ENCODE results near the gene SSTR1.
A peak's percentile ranks its signal among the peaks of the same experiment; 100 is the strongest.
"Not testable (repeated sequence)": the region's sequence is repeated elsewhere in the genome, so short reads cannot be mapped to it uniquely, and the experiment has no call there.

Gene SSTR1, protein sequence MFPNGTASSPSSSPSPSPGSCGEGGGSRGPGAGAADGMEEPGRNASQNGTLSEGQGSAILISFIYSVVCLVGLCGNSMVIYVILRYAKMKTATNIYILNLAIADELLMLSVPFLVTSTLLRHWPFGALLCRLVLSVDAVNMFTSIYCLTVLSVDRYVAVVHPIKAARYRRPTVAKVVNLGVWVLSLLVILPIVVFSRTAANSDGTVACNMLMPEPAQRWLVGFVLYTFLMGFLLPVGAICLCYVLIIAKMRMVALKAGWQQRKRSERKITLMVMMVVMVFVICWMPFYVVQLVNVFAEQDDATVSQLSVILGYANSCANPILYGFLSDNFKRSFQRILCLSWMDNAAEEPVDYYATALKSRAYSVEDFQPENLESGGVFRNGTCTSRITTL

DNA sequence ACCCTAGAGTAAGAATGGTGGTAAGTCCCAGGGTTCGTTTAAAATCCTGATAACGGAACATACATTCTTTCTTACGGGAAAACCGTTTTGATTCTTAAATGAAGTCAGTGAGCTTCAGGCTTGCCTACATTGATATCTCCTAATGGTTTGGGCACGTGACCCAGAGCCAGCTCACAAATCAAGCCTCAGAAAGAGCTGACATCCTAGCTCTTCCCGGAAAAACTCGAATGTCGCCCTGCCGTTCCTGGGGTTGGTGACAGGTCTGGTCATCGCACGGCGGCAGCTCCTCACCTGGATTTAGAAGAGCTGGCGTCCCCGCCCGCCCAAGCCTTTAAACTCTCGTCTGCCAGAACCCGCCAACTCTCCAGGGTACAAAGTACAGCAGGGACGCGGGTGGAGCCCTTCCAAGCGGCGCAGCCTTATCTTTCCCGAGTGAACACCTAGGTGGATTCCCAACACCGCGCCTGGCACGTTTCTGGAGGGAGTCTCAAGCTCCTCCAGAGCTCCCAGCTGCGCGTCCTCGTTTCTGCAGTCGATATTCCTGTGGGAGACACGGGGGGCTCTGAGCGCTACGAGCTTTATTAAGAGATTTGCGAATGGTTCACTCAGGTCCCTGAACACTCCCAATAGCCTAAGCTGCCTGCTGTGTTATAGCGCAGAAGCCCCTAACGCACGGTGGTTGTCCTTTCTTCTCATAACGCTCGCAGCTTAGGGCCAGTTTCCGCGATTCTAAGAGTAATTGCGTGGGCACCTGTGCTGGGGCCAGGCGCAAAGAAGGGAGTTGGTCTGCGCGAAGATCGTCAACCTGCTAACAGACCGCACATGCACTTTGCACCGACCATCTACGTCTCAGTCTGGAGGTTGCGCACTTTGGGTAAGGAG, at the start of gene SSTR1:
Gene SSTR1, plus strand, starts transcription at position 169 of the 882 bp plus-strand sequence. CDS start 1,486 bp downstream, outside the sequence.
- peak; percentile 23 for DNase-seq

DNA sequence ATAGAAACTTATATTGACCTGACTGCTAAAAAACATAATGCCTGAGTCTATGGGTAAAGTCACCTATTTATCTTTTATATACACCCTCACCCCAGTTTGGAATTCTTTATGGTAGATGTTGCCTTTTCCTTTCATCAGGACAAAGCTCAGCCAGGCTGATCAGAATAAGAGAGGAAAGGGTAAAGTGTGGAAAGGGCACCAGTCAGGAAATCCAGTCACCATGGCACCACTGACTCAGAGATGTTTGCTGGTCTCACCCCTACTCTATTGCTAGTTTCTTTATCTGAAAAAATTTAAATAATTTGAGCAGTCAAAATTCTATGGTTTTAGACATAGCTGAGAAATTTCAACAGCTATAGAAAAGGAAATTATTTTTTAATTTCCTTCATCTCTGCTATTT, 49.2 kb upstream of the SSTR1 start:
- DNase-seq = no peak

DNA sequence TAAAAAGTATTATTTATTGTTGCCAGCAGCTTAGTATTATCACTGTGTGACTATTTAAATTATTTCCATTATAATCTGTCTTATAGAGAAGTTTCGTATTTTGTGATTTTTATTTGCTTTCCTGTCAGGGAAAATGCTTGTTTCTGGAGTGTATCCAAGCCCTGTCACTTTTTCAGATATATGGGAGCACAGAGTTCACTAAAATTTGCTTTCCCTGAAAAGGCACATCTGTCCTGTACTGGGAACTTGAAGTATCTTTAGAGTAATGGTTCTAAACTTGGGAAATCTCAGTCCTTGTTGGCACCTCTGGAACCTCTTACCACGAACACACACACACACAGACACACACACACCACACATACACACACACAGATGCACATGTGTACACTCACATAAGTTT, 39.3 kb upstream of the SSTR1 start:
- DNase-seq = no peak

DNA sequence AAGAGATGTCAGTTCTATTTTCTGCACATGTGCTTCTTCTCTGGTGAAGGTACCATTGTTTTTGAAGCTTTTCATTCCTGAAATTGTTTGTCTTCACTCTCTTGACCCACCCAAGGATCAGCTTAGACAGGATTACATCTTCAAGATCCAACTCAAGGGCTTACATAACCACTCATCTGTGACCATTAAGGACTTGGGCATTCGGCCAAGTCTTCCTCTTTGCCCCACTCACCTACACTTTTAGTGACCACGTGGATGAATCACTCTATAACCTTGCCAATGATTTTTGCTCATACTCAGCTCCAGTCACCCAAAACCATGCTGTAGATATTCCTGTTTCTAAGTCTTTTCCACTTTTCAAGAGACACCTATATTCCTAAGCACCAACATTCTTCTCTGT, 36.5 kb upstream of the SSTR1 start:
- no peak for DNase-seq

DNA sequence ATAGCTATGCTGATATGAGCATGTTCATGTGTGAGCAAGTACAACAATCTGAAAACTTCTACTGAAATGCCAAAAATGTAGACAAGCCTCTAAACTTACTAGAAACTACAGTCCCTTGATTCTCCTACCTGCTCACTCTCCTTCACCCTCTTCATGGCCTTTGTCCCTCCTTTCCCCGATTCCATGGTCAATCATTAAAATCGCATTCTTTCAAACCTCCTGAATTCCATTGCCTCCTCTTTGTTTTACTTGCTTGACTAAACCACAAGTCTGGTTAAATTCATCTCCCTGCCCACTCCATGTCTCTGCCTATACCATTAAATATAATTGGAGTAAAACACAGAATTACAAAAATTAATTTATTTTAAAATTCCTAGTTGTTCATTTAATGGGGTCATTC, 33.0 kb upstream of the SSTR1 start:
- DNase-seq = no peak

DNA sequence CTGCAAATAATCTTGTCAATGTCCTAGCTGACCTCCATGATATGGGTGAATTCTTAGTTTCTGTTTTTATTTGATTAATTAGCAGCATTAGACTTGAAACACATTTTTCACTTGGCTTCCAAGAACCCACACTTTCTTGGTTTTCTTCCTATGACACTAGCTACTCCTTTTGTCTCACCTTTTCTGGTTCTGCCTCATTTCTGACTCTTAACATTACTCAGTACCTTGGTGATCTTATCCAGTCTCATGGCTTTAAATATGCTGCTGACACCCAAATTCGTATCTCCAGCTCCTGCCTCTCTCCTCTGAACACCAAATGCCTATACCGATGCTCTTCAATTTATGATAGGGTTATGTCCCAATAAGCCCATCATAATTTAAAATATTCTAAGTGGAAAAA, 32.0 kb upstream of the SSTR1 start:
- no peak for DNase-seq

DNA sequence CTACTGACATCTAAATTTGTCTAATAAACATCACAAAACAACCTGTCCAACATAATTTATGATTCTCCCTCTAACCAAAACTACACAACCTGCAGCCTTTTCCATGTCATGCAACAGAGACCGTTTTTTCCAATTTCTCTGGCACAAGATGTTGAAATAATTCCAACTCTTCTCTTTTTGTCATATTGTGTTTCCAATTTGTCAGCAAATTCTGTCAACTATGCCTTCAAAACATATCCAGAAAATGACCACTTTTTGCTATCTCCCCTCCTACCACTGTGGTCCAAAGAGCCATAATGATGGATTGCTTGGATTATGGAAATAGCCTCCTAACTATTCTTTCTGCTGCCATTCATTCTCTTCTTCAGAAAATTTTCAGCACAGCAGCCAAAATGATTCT, 31.3 kb upstream of the SSTR1 start:
- DNase-seq = no peak

DNA sequence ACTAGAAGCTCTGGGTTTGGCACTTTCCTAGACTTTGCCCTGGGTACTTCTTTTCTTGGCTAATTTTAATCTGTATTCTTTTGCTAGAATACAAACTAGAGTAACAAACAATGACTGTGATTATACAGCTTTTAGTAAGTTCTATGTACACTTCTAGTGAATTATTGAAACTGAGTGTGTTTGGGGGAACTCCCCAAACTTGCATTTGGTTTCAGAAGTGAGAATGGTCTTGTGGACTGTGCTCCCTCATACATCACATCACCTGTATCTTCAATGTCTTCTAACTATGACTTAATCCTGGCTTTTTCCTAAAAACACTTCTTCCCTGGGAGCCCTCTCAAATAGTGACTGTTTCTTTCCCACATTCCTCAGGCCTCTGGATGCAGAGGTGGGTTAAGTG, 23.6 kb upstream of the SSTR1 start:
- DNase-seq = no peak

DNA sequence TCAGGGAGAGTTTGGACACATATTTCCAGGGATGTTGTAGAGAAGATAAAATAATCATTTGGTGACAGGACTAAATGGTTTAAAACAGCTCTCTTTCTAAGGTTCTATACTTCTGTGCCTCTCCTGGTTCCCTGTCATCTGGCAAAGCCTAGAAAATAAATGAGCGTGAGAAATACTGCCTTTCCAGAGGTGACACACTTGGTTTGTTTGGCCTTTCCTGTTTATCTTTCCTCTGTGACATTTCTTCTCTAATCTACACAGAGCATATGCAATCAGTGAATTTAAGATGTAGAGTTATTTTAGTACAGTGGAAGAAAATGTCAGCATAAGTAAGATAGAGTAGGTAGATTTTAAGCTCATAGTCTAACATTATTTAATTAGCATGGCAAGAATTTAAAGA, 22.0 kb upstream of the SSTR1 start:
- no peak for DNase-seq

DNA sequence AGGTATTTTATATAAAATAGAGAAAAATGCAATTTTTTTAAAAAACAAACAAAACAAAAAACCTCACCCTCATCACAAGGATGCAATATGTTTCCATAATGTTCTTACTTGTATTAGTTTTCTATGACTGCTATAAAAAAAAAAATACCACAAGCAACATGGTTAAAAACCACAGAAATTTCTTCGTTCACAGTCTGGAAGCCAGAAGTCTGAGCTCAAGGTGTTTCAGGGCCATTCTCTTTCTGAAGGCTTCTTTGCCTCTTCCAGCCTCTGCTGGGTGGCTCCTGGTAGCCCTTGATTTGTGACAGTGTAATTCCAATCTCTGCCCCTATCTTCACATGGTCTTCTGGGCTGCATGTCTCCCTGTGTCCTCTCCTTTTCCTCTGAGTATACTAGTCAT, 21.5 kb upstream of the SSTR1 start:
- DNase-seq = no peak

DNA sequence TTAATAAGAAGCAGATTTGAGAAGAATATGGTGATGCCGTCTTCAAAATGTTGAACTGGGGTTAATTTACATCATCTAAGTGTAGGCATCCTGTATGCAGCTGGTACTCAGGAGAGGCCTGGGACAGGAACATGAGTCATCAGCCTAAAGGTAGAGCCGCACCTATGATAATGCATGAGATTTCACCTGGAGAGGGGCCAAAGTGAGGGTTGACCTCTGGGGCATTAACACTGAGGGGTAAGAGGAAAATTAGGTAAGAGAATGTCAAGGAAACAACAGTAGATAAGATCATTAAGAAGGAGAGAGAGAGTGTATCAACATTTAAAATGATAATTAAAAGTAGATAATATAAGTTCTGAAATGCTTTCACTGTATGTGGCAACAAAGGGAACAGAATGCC, 20.2 kb upstream of the SSTR1 start:
- no peak for DNase-seq

DNA sequence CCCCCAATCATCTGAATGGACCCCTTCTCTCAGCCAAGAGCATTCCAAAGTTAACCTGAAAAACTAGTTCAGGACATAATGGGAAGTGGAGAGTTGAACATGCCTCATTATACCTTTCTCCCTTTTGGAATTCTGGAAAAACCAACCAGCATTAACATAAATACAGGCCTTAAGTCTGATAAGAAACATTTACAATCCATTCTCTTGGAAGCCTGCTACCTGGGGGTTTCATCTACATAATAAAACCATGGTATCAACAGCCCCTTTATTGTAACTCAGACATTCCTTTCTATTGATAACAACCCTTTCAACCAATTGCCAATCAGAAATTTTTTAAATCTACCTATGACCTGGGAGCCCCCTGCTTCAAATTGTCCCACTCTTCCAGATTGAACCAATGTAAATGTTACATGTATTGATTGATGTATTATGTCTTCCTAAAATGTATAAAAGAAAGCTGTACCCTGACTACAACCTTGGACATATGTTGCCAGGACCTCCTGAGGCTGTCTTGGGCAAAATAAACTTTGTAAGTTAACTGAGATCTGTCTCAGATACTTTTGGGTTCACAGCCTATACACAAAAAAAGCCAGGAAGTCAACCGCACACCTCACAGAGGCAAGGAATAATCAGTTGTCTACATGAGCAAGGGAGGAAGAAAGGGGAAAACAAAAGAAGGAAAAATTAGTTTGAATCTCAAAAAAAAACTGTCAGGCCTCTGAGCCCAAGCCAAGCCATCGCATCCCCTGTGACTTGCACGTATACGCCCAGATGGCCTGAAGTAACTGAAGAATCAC, 17.6 kb upstream of the SSTR1 start:
- no peak for DNase-seq

DNA sequence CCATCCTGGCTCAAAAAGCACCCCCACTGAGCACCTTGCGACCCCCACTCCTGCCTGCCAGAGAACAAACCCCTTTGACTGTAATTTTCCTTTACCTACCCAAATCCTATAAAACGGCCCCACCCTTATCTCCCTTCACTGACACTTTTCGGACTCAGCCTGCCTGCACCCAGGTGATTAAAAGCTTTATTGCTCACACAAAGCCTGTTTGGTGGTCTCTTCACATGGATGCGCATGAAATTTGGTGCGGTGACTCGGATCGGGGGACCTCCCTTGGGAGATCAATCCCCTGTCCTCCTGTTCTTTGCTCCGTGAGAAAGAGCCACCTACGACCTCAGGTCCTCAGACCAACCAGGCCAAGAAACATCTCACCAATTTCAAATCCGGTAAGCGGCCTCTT, 16.9 kb upstream of the SSTR1 start:
- DNase-seq = not testable (repeated sequence)

DNA sequence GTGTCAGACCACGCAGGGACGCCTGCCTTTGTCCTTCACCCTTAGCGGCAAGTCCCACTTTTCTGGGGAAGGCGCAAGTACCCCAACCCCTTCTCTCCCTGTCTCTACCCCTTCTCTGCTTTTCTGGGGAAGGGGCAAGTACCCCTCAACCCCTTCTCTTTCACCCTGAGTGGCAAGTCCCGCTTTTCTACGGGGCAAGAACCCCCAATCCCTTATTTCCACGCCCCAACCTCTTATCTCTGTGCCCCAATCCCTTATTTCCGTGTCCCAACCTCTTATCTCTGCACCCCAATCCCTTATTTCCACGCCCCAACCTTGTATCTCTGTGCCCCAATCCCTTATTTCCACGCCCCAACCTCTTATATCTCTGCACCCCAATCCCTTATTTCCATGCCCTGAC, 16.2 kb upstream of the SSTR1 start:
- DNase-seq = not testable (repeated sequence)

DNA sequence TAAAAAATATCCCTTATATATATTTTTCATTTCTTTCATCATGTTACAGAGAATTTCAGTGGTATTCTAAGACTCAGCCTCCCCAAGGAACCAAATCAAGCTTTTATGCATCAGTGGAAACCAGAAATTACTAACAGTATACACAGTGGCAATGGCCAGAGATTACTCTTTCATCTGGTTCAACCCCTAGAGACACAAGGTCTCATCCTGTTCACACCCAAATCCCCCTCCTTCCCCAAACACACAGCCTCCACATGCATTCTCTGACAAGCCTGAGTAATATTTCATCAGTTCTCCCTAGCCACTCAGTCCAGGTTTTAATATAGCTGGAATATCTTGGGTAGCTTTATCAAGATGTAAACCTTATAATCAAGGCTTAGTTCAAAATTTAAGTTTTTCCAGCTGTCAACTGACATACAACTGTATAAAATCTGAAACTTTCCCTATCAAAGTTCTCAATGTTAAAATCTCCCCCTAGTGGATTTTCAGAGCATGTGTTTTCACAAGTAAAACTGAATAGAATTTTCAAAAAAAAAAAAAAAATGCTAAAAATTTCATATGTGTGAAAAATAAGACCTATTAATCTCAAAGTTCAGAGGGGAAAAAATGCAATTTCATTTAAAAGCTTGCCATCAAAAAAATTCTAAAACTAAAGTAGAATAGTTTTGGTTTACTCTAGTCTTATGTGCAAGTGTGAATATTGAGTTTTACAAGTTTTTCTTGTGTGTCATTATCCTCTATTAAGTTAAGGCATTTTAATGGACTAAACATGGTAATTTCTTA, 10.5 kb upstream of the SSTR1 start:
- DNase-seq = peak; percentile 9

DNA sequence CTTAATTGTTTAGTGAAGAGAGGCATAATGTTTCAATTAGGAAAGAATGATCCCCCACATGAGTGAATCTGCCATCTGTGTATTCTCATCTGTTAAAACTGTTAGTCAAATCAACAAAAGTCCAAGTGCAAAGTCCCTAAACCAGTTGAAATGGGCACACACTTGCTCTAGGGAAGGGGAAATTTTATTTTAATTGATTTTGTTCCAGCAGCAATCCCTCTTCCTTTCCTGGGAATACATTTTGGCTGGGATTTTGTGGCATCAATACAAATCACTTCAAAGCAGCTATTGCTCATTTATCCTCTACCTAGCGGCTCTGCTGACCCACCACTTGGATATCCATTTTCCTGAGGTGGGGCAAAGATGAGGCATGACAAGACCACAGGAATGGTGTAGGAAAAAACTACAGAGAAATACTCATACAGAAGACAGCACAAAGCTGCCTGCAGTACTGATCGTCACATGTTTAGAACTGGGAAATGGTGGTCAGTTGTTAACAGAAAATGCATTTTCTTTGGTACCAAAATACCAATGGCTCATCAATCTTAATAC, 9.8 kb upstream of the SSTR1 start:
- DNase-seq = no peak

DNA sequence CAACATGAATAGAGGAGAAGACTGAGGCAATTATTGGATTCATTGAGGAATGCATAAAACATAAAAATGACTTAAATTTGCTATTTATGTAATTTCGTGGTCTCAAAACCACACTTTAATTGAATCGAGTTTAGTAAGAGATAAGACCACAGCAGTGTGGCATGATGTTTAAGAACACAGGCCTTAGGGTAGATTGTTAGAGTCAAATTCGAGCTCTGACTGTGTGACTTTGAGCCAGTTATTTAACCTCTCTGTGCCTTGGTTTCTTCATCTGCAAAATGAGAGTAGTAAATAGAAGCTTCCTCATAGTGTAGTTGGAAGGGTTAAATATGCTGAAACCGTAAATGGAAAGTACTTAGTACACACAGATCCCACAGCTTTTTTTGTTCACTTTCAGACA, 9.3 kb upstream of the SSTR1 start:
- no peak for DNase-seq

DNA sequence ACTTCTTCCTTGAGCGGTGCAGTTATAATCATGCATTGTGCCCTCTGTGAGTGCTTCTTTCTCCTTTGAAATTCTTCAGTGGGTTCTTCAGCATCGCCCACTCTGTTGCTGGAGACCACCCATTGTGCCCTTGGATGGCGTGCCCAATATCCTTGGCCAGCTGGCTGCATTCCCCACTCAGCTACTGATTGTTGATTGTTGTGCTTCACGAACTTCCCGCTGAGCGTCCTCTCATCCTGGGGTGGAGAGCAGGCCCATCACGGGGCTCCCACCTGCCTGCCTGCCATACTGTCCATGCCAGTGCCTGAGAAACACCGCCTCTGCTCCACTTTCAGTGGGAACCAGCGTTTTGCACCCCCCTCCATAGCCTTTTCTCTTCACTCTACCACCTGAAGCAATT, 8.6 kb upstream of the SSTR1 start:
- DNase-seq = no peak

DNA sequence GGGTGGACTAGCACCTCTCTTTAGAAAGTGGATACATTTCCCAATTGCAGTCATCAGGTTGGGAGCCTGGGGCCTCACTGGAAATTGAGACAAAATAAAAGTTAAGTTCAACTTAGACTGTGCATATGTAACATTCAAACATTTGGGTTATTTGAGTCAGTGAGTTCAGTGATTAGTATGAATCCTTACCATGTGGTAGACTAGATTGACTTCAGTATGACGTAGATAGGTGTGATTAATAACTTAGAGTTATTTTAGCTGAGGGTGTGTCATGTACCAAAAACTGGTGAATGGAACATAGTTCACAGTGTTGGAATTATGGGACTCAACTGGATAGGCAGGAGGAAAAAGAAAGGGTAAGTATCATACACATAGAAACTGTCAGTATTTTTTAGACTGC, 8.0 kb upstream of the SSTR1 start:
- no peak for DNase-seq

DNA sequence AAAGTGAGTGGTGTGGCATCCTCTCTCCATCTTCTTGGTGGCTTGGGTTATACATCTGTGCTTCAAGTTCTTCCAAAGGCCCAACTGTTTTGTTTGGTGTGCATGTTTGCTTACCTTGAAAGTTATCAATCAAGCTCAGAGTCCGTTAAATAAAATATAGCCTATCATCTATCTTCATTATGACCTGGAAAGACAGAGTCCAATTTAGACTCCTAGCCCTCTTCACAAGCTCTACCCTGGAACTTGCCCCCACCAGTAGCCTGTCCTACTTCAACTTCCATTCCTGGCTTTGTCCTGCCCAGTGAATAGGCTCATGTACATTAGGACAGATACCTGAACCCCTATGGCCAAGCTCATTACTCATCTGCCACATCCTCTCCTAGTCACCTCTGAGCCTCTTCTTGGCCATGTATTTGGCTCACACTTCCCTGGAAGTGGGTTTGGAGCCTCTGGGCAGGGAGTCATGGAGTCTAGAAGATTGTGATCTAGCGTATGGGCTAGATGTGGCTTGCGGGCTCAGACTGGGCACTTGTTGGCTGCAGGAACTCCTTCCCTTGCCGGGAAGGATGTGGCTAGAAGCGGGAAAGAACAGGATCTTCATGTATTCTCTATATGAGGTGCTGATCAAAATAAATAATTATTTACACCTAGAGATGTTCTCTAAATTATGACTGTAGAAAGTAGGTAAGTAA, 6.4 kb upstream of the SSTR1 start:
- no peak for DNase-seq

DNA sequence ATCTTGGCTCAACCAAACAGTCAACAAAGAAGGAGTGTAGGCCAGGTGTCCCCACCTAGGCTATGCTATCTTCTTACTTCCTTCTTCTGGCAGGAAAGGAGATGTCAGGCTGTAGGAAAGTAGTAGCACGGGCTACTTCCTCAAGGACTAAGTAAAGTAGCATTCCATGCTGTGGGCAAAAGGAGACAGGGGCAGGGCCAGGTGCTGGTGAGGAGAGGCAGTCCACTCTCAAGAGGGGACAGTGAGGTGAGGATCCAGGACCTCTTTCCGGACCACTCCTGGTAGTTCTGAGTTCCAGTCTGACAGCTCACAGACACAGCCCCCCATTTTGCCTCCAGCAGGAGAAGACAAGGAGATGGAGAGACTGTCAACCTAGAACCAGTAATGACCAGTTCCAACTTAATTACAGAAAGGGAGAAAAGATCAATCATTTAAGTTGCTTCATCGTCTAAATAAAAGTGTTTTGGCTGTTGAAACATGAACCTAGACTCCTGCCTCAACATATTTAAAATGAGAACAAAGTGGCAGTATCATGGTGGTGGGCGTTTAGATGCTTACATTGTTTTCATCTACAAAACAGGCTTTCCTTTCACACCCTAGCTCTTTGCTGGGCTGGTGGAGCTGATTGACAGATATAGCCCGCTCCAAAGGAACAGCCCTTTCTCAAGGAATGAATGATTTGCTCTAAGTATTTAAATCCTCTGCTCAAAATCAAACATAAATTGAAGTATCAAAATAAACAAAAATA, 5.1 kb upstream of the SSTR1 start:
- DNase-seq = no peak
